Measurements from ENCODE around the gene C16orf87.

Gene C16orf87

DNA sequence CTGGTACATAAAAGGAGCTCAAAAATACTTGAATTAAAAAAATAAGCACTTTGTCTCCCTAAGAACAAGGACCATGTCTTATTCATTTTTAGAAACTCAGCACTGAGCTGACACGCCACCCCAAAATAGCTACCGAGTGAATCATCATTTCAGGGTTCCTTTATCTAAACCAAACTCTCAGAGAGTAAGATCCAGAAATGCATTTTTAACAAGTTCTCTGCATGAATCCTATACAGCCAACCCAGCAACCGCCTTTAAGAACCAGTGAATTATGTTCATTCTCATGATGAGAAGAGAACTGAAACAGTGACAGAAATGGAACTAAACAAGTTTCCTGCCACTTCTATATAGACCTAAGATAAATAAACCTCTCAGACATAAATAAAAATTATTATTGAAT lies 8.7 kb downstream of the C16orf87 start:
- Histone ChIP-seq H3K4me3 (ENCODE audit: extremely low read depth, insufficient read depth, low read length, poor library complexity, severe bottlenecking) (no peak overlapping the region), H3K27ac (ENCODE audit: low read depth, low read length, severe bottlenecking) (no peak overlapping the region), H3K9me3 (ENCODE audit: control insufficient read depth, low read length) (no peaks in the 10 kb centered on the region), H3K4me1 (ENCODE audit: control insufficient read depth, insufficient read depth, low read length, poor library complexity, severe bottlenecking) (no peaks in the 10 kb centered on the region), H3K36me3 (ENCODE audit: control insufficient read depth, insufficient read depth, low read length) (peaks cover 16% of the 10 kb centered on the region)
- WGBS, 2 experiments (ENCODE audit: insufficient coverage in 2 of 2): 95 to 100% methylated on average over 2 of the region's 3 CpGs

DNA sequence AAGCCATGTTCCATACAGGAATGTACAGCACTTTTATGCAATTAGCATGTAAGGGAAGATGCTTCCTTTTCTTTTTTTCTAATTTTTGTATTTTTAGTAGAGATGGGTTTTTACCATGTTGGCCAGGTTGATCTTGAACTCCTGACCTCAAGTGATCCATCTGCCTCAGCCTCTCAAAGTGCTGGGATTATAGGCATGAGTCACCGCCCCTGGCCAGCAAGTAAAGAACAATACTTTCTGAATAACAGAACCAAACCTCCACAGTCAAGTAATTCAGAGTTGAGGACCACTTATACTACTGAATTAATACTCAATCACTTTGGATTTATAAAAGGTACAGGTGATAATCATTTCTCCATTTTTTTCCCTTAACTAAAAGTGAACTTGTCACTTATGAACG lies 13.0 kb downstream of the C16orf87 start:
- H3K4me1 ChIP-seq (ENCODE audit: control insufficient read depth, insufficient read depth, low read length, poor library complexity, severe bottlenecking): no peaks in the 10 kb centered on the region
- H3K9me3 ChIP-seq (ENCODE audit: control insufficient read depth, low read length): peaks cover 16% of the 10 kb centered on the region

DNA sequence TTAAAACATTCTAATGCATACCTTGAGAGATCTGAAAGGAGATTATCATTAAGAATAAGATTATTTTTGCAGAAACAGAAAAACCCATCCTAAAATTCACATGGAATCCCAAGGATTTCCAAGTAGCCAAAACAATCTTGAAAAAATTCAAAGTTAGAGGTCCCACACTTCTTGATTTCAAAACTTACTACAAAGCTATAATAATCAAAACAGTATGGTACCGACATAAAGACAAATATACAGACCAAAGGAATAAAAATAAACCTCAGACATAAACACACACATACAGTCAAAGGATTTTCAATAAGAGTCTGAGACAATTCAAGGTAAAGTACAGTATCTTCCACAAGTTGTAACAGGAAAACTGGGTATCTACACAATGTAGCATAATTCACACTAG lies 16.2 kb downstream of the C16orf87 start:
- H3K27ac ChIP-seq (ENCODE audit: low read depth, low read length, severe bottlenecking): no peak overlapping the region
- peaks cover 13% of the 10 kb centered on the region for H3K36me3 ChIP-seq (ENCODE audit: control insufficient read depth, insufficient read depth, low read length)
- WGBS, 2 experiments (ENCODE audit: insufficient coverage in 2 of 2): no CpG with 5 or more reads among the region's 1 CpG
- peaks cover 19% of the 10 kb centered on the region for H3K9me3 ChIP-seq (ENCODE audit: control insufficient read depth, low read length)
- H3K4me1 ChIP-seq (ENCODE audit: control insufficient read depth, insufficient read depth, low read length, poor library complexity, severe bottlenecking): peaks cover 2% of the 10 kb centered on the region
- H3K4me3 ChIP-seq (ENCODE audit: extremely low read depth, insufficient read depth, low read length, poor library complexity, severe bottlenecking): no peak overlapping the region

More for the DNA sequence above, 13.0 kb downstream of the C16orf87 start:
- H3K36me3 ChIP-seq (ENCODE audit: control insufficient read depth, insufficient read depth, low read length): peaks cover 15% of the 10 kb centered on the region
- no peak overlapping the region for H3K4me3 ChIP-seq (ENCODE audit: extremely low read depth, insufficient read depth, low read length, poor library complexity, severe bottlenecking)
- 100% methylated on average over 1 of the region's 2 CpGs; no CpG with 5 or more reads in 1 of the 2 experiments for WGBS, 2 experiments (ENCODE audit: insufficient coverage in 2 of 2)
- H3K27ac ChIP-seq (ENCODE audit: low read depth, low read length, severe bottlenecking): no peak overlapping the region

DNA sequence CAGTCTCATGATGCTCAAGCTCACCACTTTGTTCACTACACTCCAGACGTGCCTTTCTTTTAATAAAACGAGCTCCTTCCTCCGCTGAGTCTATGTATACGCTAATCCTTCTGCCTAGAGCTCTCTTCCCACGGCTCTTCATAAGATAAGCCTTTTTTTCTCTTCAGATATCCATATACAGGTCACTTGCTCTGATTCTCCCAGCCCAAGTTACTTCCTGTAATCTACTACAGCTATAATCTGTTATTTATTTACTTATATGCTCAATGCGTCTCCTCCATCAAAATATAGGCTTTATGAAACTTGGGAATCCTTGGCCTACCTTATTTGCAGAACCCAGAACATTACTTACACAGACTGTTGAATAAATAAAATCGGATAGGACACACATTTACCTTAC lies 17.4 kb downstream of the C16orf87 start:
- Histone ChIP-seq H3K4me1 (ENCODE audit: control insufficient read depth, insufficient read depth, low read length, poor library complexity, severe bottlenecking) (peaks cover 7% of the 10 kb centered on the region), H3K4me3 (ENCODE audit: extremely low read depth, insufficient read depth, low read length, poor library complexity, severe bottlenecking) (no peak overlapping the region), H3K36me3 (ENCODE audit: control insufficient read depth, insufficient read depth, low read length) (peaks cover 7% of the 10 kb centered on the region), H3K9me3 (ENCODE audit: control insufficient read depth, low read length) (peaks cover 19% of the 10 kb centered on the region), H3K27ac (ENCODE audit: low read depth, low read length, severe bottlenecking) (no peak overlapping the region)
- WGBS, 2 experiments (ENCODE audit: insufficient coverage in 2 of 2): 92 to 98% methylated on average over 5 to 6 of the region's 7 CpGs

DNA sequence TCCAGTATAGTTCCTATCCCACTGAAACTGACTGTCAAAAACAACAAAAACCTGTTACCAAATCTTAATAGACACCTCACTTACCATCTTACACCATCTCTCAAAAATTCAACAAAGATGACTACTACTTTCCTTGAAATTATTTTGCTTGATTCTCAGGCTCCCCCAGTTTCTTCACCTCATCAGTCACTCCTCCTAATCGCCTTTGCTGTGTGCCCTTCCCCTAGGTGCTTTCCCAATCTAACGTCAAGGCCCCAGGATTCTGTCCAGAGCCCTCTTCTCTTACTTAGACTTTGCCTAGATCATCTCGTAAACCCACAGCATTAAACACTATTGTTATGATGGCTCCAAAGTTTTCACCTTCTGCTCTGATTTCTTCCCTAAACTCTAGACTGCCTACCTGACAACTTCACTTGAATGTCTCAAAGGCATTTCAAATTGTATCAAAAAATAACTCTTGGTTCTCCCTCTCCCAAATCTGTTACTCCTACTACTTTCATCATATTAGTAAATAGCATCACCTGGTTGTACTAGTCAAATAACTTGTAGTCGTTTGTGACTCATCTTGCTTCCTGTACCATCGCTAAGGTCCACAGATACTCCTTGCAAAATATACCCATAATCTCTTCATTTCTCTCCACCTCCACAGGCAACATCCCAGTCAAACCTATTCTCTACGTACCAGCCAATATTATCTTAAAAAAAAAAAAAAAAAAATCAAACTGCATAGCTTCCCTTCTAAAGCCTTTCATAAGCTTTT lies 18.0 kb downstream of the C16orf87 start:
- Histone ChIP-seq H3K36me3 (ENCODE audit: control insufficient read depth, insufficient read depth, low read length) (peaks cover 7% of the 10 kb centered on the region), H3K9me3 (ENCODE audit: control insufficient read depth, low read length) (peaks cover 19% of the 10 kb centered on the region), H3K4me1 (ENCODE audit: control insufficient read depth, insufficient read depth, low read length, poor library complexity, severe bottlenecking) (peaks cover 7% of the 10 kb centered on the region), H3K4me3 (ENCODE audit: extremely low read depth, insufficient read depth, low read length, poor library complexity, severe bottlenecking) (no peak overlapping the region), H3K27ac (ENCODE audit: low read depth, low read length, severe bottlenecking) (no peak overlapping the region)
- 94% methylated on average over 6 of the region's 6 CpGs for WGBS, 2 experiments (ENCODE audit: insufficient coverage in 2 of 2)

DNA sequence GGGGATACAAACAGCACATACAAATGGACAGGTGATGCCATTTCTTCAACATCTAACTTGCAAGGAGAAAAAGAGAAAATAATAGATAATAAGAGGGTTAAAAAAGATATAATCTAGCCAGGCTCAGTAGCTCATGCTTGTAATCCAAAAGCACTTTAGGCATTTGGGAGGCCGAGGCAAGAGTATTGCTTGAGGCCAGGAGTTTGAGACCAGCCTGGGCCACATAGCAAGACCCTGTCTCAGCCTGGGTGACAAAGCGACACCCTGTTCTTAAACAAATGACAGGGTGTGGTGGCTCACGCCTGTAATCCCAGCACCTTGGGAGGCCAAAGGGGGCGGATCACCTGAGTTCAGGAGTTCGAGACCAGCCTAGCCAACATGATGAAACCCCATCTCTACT lies 19.3 kb downstream of the C16orf87 start:
- Histone ChIP-seq H3K36me3 (ENCODE audit: control insufficient read depth, insufficient read depth, low read length) (peaks cover 13% of the 10 kb centered on the region), H3K4me3 (ENCODE audit: extremely low read depth, insufficient read depth, low read length, poor library complexity, severe bottlenecking) (no peak overlapping the region), H3K27ac (ENCODE audit: low read depth, low read length, severe bottlenecking) (no peak overlapping the region), H3K4me1 (ENCODE audit: control insufficient read depth, insufficient read depth, low read length, poor library complexity, severe bottlenecking) (peaks cover 7% of the 10 kb centered on the region), H3K9me3 (ENCODE audit: control insufficient read depth, low read length) (peaks cover 19% of the 10 kb centered on the region)
- 91 to 100% methylated on average over 2 to 3 of the region's 5 CpGs for WGBS, 2 experiments (ENCODE audit: insufficient coverage in 2 of 2)

DNA sequence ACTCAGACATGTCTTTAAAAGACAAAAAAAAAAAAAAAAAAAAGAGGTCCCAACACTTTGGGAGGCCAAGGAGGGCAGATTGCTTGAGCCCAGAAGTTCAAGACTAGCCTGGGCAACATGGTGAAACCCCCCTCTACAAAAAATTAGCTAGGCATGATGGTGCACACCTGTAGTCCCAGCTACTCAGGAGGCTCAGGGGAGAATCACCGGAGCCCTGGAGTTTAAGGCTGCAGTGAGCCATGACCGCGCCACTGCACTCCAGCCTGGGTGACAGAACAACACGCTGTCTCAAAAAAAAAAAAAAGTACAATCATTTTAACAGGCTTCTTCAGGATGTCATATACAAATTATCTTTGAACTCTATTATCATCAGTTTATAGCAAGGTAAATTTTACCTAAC lies 22.0 kb downstream of the C16orf87 start:
- H3K27ac ChIP-seq (ENCODE audit: low read depth, low read length, severe bottlenecking): no peak overlapping the region
- H3K9me3 ChIP-seq (ENCODE audit: control insufficient read depth, low read length): peaks cover 9% of the 10 kb centered on the region
- peaks cover 9% of the 10 kb centered on the region for H3K36me3 ChIP-seq (ENCODE audit: control insufficient read depth, insufficient read depth, low read length)
- H3K4me1 ChIP-seq (ENCODE audit: control insufficient read depth, insufficient read depth, low read length, poor library complexity, severe bottlenecking): peaks cover 7% of the 10 kb centered on the region
- WGBS, 2 experiments (ENCODE audit: insufficient coverage in 2 of 2): 73 to 100% methylated on average over 1 to 2 of the region's 4 CpGs
- H3K4me3 ChIP-seq (ENCODE audit: extremely low read depth, insufficient read depth, low read length, poor library complexity, severe bottlenecking): no peak overlapping the region

DNA sequence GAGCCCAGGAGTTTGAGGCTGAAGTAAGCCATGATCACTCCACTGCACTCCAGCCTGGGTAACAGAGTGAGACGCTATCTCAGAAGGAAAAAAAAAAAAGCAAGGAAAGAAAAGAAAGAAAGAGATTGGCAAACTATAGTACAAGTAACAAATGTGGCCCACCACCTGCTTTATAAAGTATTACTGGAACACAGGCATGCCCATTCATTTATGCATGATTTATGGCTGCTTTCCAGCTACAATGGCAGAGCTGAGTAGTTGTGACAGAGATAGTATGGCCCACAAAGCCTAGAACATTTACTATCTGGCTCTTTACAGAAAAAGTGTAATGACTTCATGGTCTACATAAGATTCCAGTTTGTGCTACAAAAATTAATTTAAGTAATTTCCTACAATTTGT lies 23.6 kb downstream of the C16orf87 start:
- no CpG with 5 or more reads among the region's 1 CpG for WGBS, 2 experiments (ENCODE audit: insufficient coverage in 2 of 2)

DNA sequence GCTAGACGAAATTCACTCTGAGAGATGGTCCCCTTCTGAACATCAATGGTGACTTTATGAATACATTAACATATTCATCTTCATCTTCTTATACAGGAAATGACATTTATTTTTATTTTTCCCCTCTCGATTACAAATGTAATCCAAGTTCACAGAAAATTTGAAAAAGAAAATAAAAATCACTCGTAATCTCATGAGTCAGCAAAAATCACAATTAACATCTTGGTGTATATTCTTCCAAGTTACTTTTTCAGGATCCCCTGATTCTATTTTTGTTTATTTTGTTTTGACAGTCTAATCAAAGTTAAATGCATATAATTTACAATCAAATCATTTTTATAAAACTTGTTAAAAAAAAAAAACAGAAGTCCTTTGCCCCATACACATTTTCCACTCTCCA lies 27.6 kb downstream of the C16orf87 start:
- 93 to 100% methylated on average over 1 to 2 of the region's 3 CpGs for WGBS, 2 experiments (ENCODE audit: insufficient coverage in 2 of 2)
- H3K4me3 ChIP-seq (ENCODE audit: extremely low read depth, insufficient read depth, low read length, poor library complexity, severe bottlenecking): no peak overlapping the region
- no peak overlapping the region for H3K27ac ChIP-seq (ENCODE audit: low read depth, low read length, severe bottlenecking)
- no peaks in the 10 kb centered on the region for H3K9me3 ChIP-seq (ENCODE audit: control insufficient read depth, low read length)
- peaks cover 14% of the 10 kb centered on the region for H3K36me3 ChIP-seq (ENCODE audit: control insufficient read depth, insufficient read depth, low read length)
- no peaks in the 10 kb centered on the region for H3K4me1 ChIP-seq (ENCODE audit: control insufficient read depth, insufficient read depth, low read length, poor library complexity, severe bottlenecking)

More for the DNA sequence above, 23.6 kb downstream of the C16orf87 start:
- Histone ChIP-seq H3K4me3 (ENCODE audit: extremely low read depth, insufficient read depth, low read length, poor library complexity, severe bottlenecking) (no peak overlapping the region), H3K27ac (ENCODE audit: low read depth, low read length, severe bottlenecking) (no peak overlapping the region), H3K36me3 (ENCODE audit: control insufficient read depth, insufficient read depth, low read length) (peaks cover 14% of the 10 kb centered on the region), H3K4me1 (ENCODE audit: control insufficient read depth, insufficient read depth, low read length, poor library complexity, severe bottlenecking) (peaks cover 7% of the 10 kb centered on the region), H3K9me3 (ENCODE audit: control insufficient read depth, low read length) (no peaks in the 10 kb centered on the region)

DNA sequence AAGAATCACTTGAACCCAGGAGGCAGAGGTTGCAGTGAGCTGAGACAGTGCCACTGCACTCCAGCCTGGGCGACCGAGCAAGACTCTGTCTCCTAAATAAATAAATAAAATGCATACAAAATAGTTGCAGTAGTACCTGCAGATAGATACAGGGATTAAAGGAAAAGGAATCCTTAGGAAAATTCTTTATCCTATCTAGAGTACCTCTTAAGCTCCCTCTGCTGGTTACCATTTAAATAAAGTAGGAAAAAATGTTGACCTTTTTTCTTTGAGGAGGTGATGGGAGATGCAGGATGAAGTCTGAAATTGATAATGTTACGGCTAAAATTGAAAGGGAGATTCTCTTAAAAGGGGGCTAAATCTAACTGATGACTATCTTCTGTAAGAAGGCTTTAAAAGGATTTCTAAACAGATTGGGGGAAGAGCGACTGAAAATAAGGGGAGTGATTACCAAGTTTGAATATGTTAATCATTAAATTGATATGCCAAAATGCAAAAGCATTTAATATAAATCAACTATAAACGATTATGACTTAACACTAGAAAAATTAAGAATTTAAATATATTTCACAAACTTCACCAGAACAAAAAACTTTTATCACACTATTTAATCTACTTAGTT lies 29.4 kb downstream of the C16orf87 start:
- H3K4me1 ChIP-seq (ENCODE audit: control insufficient read depth, insufficient read depth, low read length, poor library complexity, severe bottlenecking): no peaks in the 10 kb centered on the region
- 91 to 92% methylated on average over 1 of the region's 5 CpGs for WGBS, 2 experiments (ENCODE audit: insufficient coverage in 2 of 2)
- peaks cover 12% of the 10 kb centered on the region for H3K36me3 ChIP-seq (ENCODE audit: control insufficient read depth, insufficient read depth, low read length)
- no peak overlapping the region for H3K27ac ChIP-seq (ENCODE audit: low read depth, low read length, severe bottlenecking)
- H3K9me3 ChIP-seq (ENCODE audit: control insufficient read depth, low read length): no peaks in the 10 kb centered on the region
- H3K4me3 ChIP-seq (ENCODE audit: extremely low read depth, insufficient read depth, low read length, poor library complexity, severe bottlenecking): no peak overlapping the region

DNA sequence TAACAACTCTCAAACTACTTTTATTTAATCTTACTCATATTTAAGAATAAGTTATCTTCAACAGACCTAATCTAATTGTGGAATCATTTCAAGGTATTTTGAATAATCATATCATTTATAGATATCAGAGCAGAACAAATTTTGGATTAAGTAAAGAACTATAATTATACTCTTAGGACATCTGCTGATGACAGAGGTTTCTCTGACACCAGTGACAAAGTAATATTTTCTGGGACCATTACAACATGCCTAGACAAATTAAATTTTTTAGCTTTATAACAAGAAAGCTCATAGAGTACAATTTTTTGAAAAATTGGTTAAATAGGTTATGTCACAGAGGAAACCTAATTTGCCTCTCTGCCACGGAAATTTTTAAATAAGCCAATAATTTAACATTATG lies 30.5 kb downstream of the C16orf87 start:
- Histone ChIP-seq H3K27ac (ENCODE audit: low read depth, low read length, severe bottlenecking) (no peak overlapping the region), H3K4me1 (ENCODE audit: control insufficient read depth, insufficient read depth, low read length, poor library complexity, severe bottlenecking) (no peaks in the 10 kb centered on the region), H3K9me3 (ENCODE audit: control insufficient read depth, low read length) (peaks cover 2% of the 10 kb centered on the region), H3K4me3 (ENCODE audit: extremely low read depth, insufficient read depth, low read length, poor library complexity, severe bottlenecking) (no peak overlapping the region), H3K36me3 (ENCODE audit: control insufficient read depth, insufficient read depth, low read length) (peaks cover 16% of the 10 kb centered on the region)
- WGBS, 2 experiments (ENCODE audit: insufficient coverage in 2 of 2): no CpG with 5 or more reads among the region's 1 CpG
